HFF-Myc (cell line): ENCODE data around the gene ABCG4.

Source experiments
- DNase-seq: peaks from one replicate; pipeline ENCODE4 v3.0.0-alpha.2; 2011; ENCODE audit warnings: low read depth; ENCODE audit errors: extremely low read depth
- H3K4me3 ChIP-seq: replicated peaks from 2 replicates; pipeline ENCODE4 v1.5.1; 2011; ENCODE audit warnings: low read depth, mild to moderate bottlenecking, control low read depth, low read length
- TF ChIP-seq, protein P1 (sequence below): IDR thresholded peaks from 2 replicates; pipeline ENCODE4 v1.5.1; 2012; ENCODE audit warnings: mild to moderate bottlenecking, low read depth, low read length, control low read depth; ENCODE audit errors: missing control alignments

The ABCG4 gene

DNA sequence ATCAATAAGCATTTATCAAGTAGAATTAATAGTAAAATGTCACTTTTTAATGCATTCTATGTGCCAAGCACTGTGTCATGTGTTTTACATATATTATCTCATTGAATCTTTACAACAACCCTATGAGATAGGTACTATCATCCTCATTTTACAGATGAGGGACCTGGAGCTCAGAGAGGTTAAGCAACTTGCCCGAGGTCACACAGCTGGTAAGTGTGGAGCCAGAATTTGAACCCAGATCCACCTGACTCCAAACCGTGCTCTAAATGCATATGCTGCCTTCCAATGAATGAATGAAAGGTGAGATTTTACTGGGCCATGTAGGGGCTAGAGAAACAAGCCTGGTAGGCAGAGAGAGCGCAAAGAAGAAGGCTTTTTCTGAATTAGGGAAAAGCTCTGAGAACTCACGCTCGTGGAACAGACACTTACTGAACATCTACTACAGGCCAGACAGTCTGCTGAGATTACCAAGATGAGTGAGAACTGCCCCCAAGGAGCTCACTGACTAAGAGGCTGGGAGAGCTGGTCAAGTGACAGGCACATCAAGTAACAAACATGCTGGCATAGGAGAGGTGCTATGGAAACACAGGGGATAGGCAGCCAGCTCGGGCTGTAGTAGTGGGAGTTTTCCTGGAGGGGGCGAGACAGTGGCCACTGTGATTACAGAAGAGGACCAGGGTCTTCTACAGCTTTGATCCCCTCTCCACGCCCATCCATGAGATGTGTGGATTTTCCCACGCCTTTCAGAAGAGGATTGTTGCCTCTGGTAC, 4.4 kb downstream of the ABCG4 start:
- no peak for DNase-seq
- TF ChIP-seq, protein P1, sequence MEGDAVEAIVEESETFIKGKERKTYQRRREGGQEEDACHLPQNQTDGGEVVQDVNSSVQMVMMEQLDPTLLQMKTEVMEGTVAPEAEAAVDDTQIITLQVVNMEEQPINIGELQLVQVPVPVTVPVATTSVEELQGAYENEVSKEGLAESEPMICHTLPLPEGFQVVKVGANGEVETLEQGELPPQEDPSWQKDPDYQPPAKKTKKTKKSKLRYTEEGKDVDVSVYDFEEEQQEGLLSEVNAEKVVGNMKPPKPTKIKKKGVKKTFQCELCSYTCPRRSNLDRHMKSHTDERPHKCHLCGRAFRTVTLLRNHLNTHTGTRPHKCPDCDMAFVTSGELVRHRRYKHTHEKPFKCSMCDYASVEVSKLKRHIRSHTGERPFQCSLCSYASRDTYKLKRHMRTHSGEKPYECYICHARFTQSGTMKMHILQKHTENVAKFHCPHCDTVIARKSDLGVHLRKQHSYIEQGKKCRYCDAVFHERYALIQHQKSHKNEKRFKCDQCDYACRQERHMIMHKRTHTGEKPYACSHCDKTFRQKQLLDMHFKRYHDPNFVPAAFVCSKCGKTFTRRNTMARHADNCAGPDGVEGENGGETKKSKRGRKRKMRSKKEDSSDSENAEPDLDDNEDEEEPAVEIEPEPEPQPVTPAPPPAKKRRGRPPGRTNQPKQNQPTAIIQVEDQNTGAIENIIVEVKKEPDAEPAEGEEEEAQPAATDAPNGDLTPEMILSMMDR = peak; percentile 17
- no peak overlapping the region for H3K4me3 ChIP-seq

DNA sequence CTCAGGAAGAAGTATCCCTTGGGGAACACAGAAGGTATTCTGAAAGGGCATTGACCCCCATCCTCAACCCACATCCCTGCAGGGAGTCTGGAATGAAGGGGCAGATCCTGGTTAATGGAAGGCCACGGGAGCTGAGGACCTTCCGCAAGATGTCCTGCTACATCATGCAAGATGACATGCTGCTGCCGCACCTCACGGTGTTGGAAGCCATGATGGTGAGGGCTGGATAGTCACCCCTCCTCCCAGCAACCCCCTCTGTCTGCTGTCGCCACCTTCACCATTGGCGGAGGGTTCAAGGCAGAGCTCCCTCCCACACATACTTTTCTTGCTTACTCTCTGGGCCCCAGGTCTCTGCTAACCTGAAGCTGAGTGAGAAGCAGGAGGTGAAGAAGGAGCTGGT, 5.3 kb downstream of the ABCG4 start:
- TF ChIP-seq, protein P1 = no peak
- H3K4me3 ChIP-seq = no peak overlapping the region
- DNase-seq = no peak

DNA sequence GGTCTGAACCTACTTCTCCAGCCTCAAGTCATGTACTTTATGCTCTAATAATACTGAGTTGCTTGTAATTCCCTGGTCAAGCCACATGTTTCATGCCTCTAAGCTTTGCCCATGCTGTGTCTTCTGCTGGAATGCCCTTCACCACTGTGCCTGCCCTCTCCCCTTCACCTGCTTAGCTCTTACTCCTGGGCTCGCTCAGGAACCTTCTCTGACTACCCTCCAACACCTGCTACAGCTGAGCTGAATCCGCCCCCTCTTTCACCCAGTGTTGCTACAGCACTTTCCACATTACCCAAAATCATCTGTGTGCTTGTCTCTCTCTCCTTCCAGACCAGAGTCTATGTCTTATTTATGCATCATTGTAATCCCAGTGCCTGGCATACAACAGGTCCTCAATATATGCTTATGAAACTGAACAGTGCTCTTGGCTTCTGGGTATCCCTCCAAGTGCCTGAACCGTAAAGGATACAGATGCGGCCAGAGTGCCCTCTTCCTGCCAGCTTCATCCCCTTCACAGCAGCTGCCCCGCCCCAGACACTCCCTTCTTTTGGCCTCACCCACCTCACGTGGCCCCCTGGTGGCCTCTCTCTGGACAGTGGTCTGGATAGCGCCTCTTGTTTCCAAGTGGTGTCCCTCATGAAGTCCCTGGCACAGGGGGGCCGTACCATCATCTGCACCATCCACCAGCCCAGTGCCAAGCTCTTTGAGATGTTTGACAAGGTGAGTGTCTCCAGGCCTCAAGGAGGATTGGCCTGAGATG, 7.1 kb downstream of the ABCG4 start:
- DNase-seq = no peak
- TF ChIP-seq, protein P1 = peak; percentile 47
- no peak overlapping the region for H3K4me3 ChIP-seq

DNA sequence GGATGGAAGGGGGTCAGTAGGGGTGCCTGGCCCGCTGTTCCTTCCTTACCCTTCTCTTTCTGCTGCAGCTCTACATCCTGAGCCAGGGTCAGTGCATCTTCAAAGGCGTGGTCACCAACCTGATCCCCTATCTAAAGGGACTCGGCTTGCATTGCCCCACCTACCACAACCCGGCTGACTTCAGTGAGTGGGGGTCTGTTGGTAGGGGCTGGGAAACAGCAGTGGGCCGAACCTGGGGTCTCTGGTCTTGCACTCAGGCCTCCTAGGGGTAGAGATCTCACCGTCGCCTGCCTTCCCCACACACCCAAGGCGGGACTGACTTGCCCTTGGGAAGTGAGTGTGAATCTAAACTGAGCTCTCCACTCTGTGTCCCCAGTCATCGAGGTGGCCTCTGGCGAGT, 7.6 kb downstream of the ABCG4 start:
- DNase-seq = no peak
- H3K4me3 ChIP-seq = no peak overlapping the region
- TF ChIP-seq, protein P1 = no peak

DNA sequence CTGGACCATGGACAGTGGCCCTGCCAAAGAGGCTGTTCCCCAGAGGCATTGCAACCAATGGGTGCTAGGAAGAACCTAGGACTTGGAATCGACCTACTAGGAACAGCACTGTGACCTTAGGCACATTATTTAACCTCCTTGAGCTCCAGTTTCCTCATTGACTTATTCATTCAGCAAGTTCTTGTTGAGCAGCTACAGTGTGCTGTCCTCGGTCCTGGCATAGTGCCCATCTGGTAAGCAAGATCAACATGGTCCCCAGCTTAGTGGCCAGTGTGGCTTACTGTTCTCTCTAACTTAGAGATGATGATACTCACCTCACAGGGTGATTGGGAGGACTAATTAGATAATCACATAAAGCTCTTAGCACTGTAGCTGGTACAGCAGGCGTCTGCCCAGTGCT, 8.2 kb downstream of the ABCG4 start:
- H3K4me3 ChIP-seq = no peak overlapping the region
- no peak for DNase-seq
- TF ChIP-seq, protein P1 = no peak

DNA sequence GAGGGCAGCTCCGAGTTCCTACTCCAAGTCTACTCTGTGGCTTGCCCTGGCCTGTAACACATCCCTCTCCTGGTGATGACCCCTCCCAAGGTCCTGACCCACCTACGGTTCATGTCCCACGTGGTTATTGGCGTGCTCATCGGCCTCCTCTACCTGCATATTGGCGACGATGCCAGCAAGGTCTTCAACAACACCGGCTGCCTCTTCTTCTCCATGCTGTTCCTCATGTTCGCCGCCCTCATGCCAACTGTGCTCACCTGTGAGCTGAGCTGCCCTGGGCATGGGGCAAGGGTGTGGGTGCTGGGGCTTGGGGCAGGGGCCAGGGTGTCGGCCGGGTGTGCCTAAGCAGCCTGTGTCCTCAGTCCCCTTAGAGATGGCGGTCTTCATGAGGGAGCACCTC, 9.6 kb downstream of the ABCG4 start:
- no peak overlapping the region for H3K4me3 ChIP-seq
- DNase-seq = no peak
- TF ChIP-seq, protein P1 = no peak

DNA sequence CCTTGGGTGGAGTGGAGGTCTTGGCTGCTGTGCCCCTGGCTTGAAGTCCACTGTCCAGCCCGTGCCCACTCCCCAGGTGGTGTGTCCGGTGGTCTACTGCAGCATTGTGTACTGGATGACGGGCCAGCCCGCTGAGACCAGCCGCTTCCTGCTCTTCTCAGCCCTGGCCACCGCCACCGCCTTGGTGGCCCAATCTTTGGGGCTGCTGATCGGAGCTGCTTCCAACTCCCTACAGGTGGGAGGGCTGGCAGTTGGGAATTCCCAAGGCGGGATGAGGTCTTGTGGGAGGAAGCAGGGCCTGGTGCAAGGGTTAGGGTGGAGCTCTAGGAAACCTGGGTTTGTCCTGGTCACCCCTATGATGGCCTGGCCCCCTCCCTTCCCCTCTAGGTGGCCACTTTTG, 11.3 kb downstream of the ABCG4 start:
- no peak for DNase-seq
- TF ChIP-seq, protein P1 = no peak
- H3K4me3 ChIP-seq = no peak overlapping the region
